Measurements from ENCODE around the gene VAC14.

DNA sequence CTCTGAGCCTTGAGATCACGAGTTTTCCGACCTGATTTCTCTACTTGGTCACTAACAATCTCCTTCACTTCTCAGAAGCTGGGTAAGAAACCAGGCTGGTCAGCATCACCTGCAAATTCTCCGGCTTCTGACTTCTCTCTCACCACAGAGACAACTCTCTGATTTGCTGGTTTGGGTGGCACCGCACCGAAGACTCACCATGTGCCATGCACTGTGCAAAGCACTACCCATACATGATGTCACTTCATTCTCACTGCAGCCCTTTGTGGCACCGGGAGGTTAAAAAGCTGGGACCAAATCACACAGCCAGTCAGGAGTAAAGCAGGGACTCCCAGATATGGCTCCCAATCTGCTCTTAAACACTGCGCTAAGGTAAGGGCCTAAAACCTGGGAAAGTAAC, 647 bp downstream of the VAC14 start:
- TF ChIP-seq NFIC (IDR thresholded peaks at IDR 0.05) (no peak), TCF12 (IDR thresholded peaks at IDR 0.05; ENCODE audit: low read depth) (no peak), TAF1 (IDR thresholded peaks at IDR 0.05; ENCODE audit: low read depth) (no peak), TEAD4 (IDR thresholded peaks at IDR 0.05) (no peak), ZBTB7A (IDR thresholded peaks at IDR 0.05; ENCODE audit: low read depth) (no peak), EGR1 (IDR thresholded peaks at IDR 0.05) (no peak), RAD21 (IDR thresholded peaks at IDR 0.05; ENCODE audit: low read depth) (no peak), MAX (IDR thresholded peaks at IDR 0.05) (no peak), USF1 (IDR thresholded peaks at IDR 0.05) (no peak), CEBPB (IDR thresholded peaks at IDR 0.05) (no peak), EP300 (IDR thresholded peaks at IDR 0.05; ENCODE audit: borderline replicate concordance) (no peak)
